ENCODE data around the gene ILDR2.

The ILDR2 gene

GRCh38 chr1:166975361-166976129 lies at the start of gene ILDR2:
TSS of gene ILDR2 (minus strand) at chr1:166975540. CDS start at chr1:166975268, 272 bp downstream.
- peak; percentile 33 for DNase-seq

GRCh38 chr1:167022384-167022783 lies 47.0 kb upstream of the ILDR2 start:
- no peak for DNase-seq

- DNase-seq: no peak
Observed at GRCh38 chr1:167016100-167016750, 40.9 kb upstream of the ILDR2 start.

- DNase-seq: no peak
Observed at GRCh38 chr1:167013108-167013929, 38.0 kb upstream of the ILDR2 start.

- DNase-seq: no peak
Observed at GRCh38 chr1:167012570-167012969, 37.2 kb upstream of the ILDR2 start.

- no peak for DNase-seq
Observed at GRCh38 chr1:167011560-167012191, 36.3 kb upstream of the ILDR2 start.

- no peak for DNase-seq
Observed at GRCh38 chr1:167003711-167004110, 28.4 kb upstream of the ILDR2 start.

- DNase-seq: no peak
Observed at GRCh38 chr1:167002354-167002753, 27.0 kb upstream of the ILDR2 start.

GRCh38 chr1:167000546-167000945 lies 25.2 kb upstream of the ILDR2 start:
- DNase-seq: no peak

- DNase-seq: no peak
Observed at GRCh38 chr1:166999500-167000055, 24.2 kb upstream of the ILDR2 start.

- DNase-seq: no peak
Observed at GRCh38 chr1:166999075-166999474, 23.7 kb upstream of the ILDR2 start.

- no peak for DNase-seq
Observed at GRCh38 chr1:166988974-166989515, 13.7 kb upstream of the ILDR2 start, which contains the start of gene MAEL. TSS of gene MAEL (plus strand) at chr1:166989280. CDS start at chr1:166989353, 73 bp downstream.

- no peak for DNase-seq
Observed at GRCh38 chr1:166981589-166981988, 6.2 kb upstream of the ILDR2 start.

- DNase-seq: no peak
Observed at GRCh38 chr1:166980818-166981217, 5.5 kb upstream of the ILDR2 start.

GRCh38 chr1:166980383-166980782 lies 5.0 kb upstream of the ILDR2 start:
- no peak for DNase-seq

GRCh38 chr1:166978821-166979220 lies 3.5 kb upstream of the ILDR2 start:
- DNase-seq: no peak

GRCh38 chr1:166977951-166978350 lies 2.6 kb upstream of the ILDR2 start:
- no peak for DNase-seq

GRCh38 chr1:166974647-166975345 lies 544 bp downstream of the ILDR2 start:
- DNase-seq: no peak

- no peak for DNase-seq
Observed at GRCh38 chr1:166972826-166973225, 2.5 kb downstream of the ILDR2 start.

GRCh38 chr1:166972193-166972592 lies 3.1 kb downstream of the ILDR2 start:
- no peak for DNase-seq

- DNase-seq: no peak
Observed at GRCh38 chr1:166971252-166971651, 4.1 kb downstream of the ILDR2 start.
